Stomach (tissue), 19 donors: ENCODE measurements around the gene CALHM1. TPM values are rescaled to one million over a fixed set of nuclear protein-coding genes. Genes with fewer than 3 reads are reported as not detected.

ENCODE experiments used
- DNase-seq, 2 donors: peaks; one replicate each; pipeline versions ENCODE4 v3.0.0 to v3.0.0-alpha.2; 2013 to 2019
- H3K27ac ChIP-seq, 5 donors: fragments of 200-600 bp in 4 of 5; sonication (generic) in 4 of 5; one replicate each; pipeline ENCODE4 v1.5.1; 2013 to 2019; ENCODE audit warnings: mild to moderate bottlenecking in 1 of 5, moderate library complexity in 1 of 5
- H3K27me3 ChIP-seq, 3 donors: fragments of 200-600 bp; sonication (generic); one replicate each; pipeline ENCODE4 v1.5.1; 2017 to 2019; ENCODE audit warnings: mixed run types in 1 of 3
- H3K36me3 ChIP-seq, 4 donors: fragments of 200-600 bp; sonication (generic); 1 replicate in 3 of 4; 2 replicates in 1 of 4; pipeline ENCODE4 v1.5.1; 2016 to 2019
- H3K4me1 ChIP-seq, 4 donors: fragments of 200-600 bp; sonication (generic); one replicate each; pipeline ENCODE4 v1.5.1; 2016 to 2019
- H3K4me3 ChIP-seq, 4 donors: fragments of 200-600 bp; sonication (generic) in 3 of 4; one replicate each; pipeline ENCODE4 v1.5.1; 2016 to 2019; ENCODE audit warnings: mild to moderate bottlenecking in 1 of 4
- H3K9me3 ChIP-seq, 4 donors: fragments of 200-600 bp; sonication (generic); one replicate each; pipeline ENCODE4 v1.5.1; 2016 to 2019
- EP300 ChIP-seq: sonication (generic); formaldehyde crosslinking; IDR thresholded peaks from one replicate; pipeline ENCODE4 v1.6.1; 2017; ENCODE audit warnings: antibody characterized with exemption
- POLR2A ChIP-seq, 4 donors: fragments of 450-650 bp; IDR thresholded peaks; one replicate each; pipeline ENCODE4 v1.6.1; 2016; ENCODE audit warnings: antibody characterized with exemption in 4 of 4, control low read depth in 2 of 4, mild to moderate bottlenecking in 1 of 4, moderate library complexity in 1 of 4
- POLR2AphosphoS5 ChIP-seq, 3 donors: sonication (generic); formaldehyde crosslinking; IDR thresholded peaks; one replicate each; pipeline ENCODE4 v1.6.1; 2016; ENCODE audit warnings: antibody characterized with exemption in 3 of 3
- WGBS, 5 donors: extraction: QIAGEN DNeasy Blood & Tissue Kit in 3 of 5; methylation state at CpG; one replicate each; pipeline versions ENCODE4 v1.1.5 to v1.1.7; 2013 to 2018; 5-methylcytosine and 5-hydroxymethylcytosine counted together
- intact Hi-C: fragments of 100-400 bp; cut with DNase I; formaldehyde crosslinking; loops from one replicate; pipeline ENCODE4 v1.15.1; 2023; ENCODE audit warnings: low total_unique reads
- long read RNA-seq, 10 donors: transcript quantifications; one replicate each; lab custom pipeline, GENCODE V29; 2026
- polyA plus RNA-seq, 3 donors: library from polyadenylated mRNA; stranded (reverse); fragments of 200-250 nt; gene quantifications; one replicate each; pipeline ENCODE4 v1.2.3, GENCODE V29; 2013
- total RNA-seq, 5 donors: library from RNA; depleted of rRNA; stranded (reverse); fragments of >200 nt; gene quantifications; one replicate each; pipeline versions ENCODE4 v1.1.0 to v1.2.3, GENCODE V29; 2014 to 2016
- TF ChIP-seq, protein P1 (sequence below), 7 experiments: fragments of 450-650 bp in 4 of 7; fragments of 200-600 bp in 3 of 7; sonication (generic) in 3 of 7; IDR thresholded peaks; one replicate each; pipeline ENCODE4 v1.5.1; 2016 to 2019; ENCODE audit warnings: antibody characterized with exemption in 7 of 7, control low read depth in 2 of 7, mild to moderate bottlenecking in 1 of 7
- donor health status: healthy with polysubstance abuse.
- donor health status: Bipolar disorder and iron deficiency.
- donor health status: healthy.

Gene CALHM1, protein sequence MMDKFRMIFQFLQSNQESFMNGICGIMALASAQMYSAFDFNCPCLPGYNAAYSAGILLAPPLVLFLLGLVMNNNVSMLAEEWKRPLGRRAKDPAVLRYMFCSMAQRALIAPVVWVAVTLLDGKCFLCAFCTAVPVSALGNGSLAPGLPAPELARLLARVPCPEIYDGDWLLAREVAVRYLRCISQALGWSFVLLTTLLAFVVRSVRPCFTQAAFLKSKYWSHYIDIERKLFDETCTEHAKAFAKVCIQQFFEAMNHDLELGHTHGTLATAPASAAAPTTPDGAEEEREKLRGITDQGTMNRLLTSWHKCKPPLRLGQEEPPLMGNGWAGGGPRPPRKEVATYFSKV
- not detected for total RNA-seq
- polyA plus RNA-seq, result not detected
- long read RNA-seq, donor 1, result 0 reads
- long read RNA-seq, donor 2, result 0 reads
- long read RNA-seq, donor 3, result 0 reads
- long read RNA-seq, donor 4, result 0 reads
- long read RNA-seq, donor 5, result 0 reads
- long read RNA-seq, donor 6, result 0 reads
- long read RNA-seq, donor 7, result 0 reads
- long read RNA-seq, donor 8, result 0 reads
- long read RNA-seq, donor 9, result 0 reads
- long read RNA-seq, donor 10, result 0 reads

DNA sequence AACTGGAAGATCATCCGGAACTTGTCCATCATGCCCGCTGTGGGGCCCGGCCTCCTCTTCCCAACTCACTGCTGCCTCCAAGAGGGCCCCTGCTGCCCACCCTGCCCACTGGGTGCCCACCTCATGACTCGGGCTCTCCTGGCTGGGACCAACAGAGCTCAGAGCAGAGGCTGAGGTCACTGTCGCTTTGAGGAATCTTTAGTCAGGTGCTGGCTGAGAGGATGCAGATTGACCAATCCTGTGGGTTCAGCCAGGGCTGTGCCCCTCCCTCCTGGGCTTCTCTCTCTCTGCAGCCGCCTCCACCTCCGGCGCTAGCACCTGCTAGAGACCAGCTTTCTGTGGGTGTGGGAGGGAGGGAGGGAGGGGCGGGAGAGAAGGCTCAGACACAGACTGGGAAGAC, at the start of gene CALHM1:
Gene CALHM1 (minus strand): TSS at position 181 of the 400 bp plus-strand sequence. CDS start 149 bp downstream, at position 32.
- no peak within 1 kb of the TSS for H3K4me3 ChIP-seq
- DNase-seq, result no peak
- H3K9me3 ChIP-seq, result no peaks in the 10 kb centered on the region
- no peaks in the 10 kb centered on the region for H3K36me3 ChIP-seq
- H3K27ac ChIP-seq, result no peak within 1 kb of the TSS
- no peaks in the 10 kb centered on the region for H3K27me3 ChIP-seq
- TF ChIP-seq POLR2A (IDR thresholded peaks at IDR 0.05) (no peak), EP300 (no peak), POLR2AphosphoS5 (IDR thresholded peaks at IDR 0.05) (no peak)
- TF ChIP-seq, protein P1, sequence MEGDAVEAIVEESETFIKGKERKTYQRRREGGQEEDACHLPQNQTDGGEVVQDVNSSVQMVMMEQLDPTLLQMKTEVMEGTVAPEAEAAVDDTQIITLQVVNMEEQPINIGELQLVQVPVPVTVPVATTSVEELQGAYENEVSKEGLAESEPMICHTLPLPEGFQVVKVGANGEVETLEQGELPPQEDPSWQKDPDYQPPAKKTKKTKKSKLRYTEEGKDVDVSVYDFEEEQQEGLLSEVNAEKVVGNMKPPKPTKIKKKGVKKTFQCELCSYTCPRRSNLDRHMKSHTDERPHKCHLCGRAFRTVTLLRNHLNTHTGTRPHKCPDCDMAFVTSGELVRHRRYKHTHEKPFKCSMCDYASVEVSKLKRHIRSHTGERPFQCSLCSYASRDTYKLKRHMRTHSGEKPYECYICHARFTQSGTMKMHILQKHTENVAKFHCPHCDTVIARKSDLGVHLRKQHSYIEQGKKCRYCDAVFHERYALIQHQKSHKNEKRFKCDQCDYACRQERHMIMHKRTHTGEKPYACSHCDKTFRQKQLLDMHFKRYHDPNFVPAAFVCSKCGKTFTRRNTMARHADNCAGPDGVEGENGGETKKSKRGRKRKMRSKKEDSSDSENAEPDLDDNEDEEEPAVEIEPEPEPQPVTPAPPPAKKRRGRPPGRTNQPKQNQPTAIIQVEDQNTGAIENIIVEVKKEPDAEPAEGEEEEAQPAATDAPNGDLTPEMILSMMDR (IDR thresholded peaks at IDR 0.05), result no peak
- WGBS, 5 donors, result 44 to 59% (median 56%) methylated on average over 5 to 9 of the region's 9 CpGs
- intact Hi-C loops, result no loop called here
- H3K4me1 ChIP-seq, result no peaks in the 10 kb centered on the region

DNA sequence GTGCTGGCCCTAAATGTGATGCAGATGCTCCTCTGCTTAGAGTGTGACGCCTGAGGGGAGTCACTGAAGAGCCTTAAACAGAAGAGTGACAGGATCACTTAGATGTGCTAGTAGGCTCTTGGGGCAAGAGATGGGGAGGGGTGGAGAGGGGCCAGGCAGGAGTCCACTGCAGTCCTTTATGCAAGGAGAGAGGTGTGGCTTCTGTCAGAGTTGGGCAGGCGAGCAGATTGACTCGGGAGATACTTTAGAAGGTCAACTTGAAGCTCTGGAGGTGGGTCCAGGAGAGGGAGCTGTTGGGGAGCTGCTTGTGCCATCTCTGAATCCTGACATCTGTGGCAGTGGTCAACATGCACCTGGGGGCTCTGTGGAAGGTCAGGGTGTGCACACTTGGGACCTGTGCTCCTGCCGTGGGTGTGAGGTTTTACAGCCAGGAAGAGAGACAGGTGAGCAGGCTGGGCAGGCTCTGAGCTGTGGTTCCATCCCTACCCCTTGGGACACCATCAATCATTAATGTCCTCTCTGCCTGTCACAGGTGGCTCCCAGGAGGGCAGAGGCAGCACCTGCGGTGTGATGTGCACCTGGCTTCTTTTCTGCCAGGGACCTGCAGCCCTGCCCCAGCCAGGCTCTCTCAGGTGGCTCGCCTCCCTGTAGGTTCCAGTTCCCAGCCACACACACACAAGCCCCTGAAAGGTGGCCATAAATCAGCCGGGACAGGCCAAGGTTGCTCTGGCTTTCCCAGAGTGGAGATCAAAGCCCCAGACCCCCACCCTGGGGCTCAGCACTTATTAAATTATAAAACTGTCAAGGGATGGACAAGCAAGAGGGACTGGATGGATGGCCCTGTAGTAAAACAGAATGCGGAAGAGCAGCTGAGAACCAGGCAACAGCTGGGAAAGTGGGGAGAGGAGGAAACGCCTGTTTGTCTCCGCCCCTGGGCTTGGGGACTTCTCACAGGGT, 48.8 kb upstream of the CALHM1 start:
- Histone ChIP-seq H3K4me1 (peaks cover 5 to 12% (median 7%) of the 10 kb centered on the region in 4 donors), H3K4me3 (no peak overlapping the region), H3K9me3 (no peaks in the 10 kb centered on the region), H3K27me3 (peaks cover 0 to 9% (median 0%) of the 10 kb centered on the region in 3 donors), H3K27ac (no peak overlapping the region), H3K36me3 (no peaks in the 10 kb centered on the region)
- TF ChIP-seq EP300, result no peak
- TF ChIP-seq, protein P1 (IDR thresholded peaks at IDR 0.05), result no peak
- TF ChIP-seq POLR2AphosphoS5 (IDR thresholded peaks at IDR 0.05), result no peak
- TF ChIP-seq POLR2A (IDR thresholded peaks at IDR 0.05), result no peak
- intact Hi-C loops, result no loop called here
- peak in 1 of 2 donors; percentile 67 for DNase-seq
- WGBS, 5 donors, result 57 to 72% (median 66%) methylated on average over 9 to 10 of the region's 10 CpGs

DNA sequence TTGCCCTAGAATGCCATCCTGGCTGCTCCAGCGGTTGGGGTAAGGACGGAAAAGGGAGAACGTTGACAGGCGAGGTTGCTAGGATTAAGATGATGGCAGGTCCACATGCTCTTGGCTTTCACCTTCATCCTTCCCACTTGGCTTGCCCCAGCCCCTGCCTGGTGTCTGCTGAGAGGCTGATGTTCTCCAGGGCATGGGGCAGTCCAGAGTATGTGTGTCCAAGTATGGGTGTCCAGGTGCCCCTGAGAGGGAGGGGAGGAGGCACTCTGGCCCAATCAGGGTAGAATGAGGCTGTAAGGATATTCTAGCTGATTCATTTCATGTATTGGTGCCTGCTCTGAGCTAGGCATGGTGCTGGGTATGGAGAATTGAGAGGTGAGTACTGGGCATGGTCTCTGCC, 47.4 kb upstream of the CALHM1 start:
- H3K4me3 ChIP-seq, result no peak overlapping the region
- 90 to 100% (median 93%) methylated on average over 4 of the region's 4 CpGs for WGBS, 5 donors
- intact Hi-C loops, result no loop called here
- no peak for TF ChIP-seq EP300
- TF ChIP-seq, protein P1 (IDR thresholded peaks at IDR 0.05), result no peak
- TF ChIP-seq POLR2A (IDR thresholded peaks at IDR 0.05), result no peak
- TF ChIP-seq POLR2AphosphoS5 (IDR thresholded peaks at IDR 0.05), result no peak
- H3K9me3 ChIP-seq, result no peaks in the 10 kb centered on the region
- peaks cover 0 to 10% (median 0%) of the 10 kb centered on the region in 3 donors for H3K27me3 ChIP-seq
- no peak for DNase-seq
- no peak overlapping the region for H3K27ac ChIP-seq
- peaks cover 0 to 9% (median 5%) of the 10 kb centered on the region in 4 donors for H3K4me1 ChIP-seq
- H3K36me3 ChIP-seq, result no peaks in the 10 kb centered on the region
